HEK293 (cell line): Measurements from ENCODE around the gene MTA3.

Source experiments
- CTCF ChIA-PET: fragments of 350-600 bp; formaldehyde crosslinking; extraction: SDS; loops from one replicate; lab custom pipeline; 2021; ENCODE audit warnings: antibody characterized with exemption; lab: Yijun Ruan, JAX
- POLR2A ChIA-PET: fragments of 300-600 bp; formaldehyde crosslinking; extraction: SDS; loops from one replicate; lab custom pipeline; 2020; ENCODE audit warnings: antibody characterized with exemption, inconsistent platforms; lab: Yijun Ruan, JAX
- H3K27ac ChIP-seq: fragments of 200-500 bp; sonication (Bioruptor generic); 2 replicates; pipeline ENCODE4 v1.5.1; 2014; ENCODE audit warnings: low read depth, low read length, control low read depth, inconsistent platforms; ENCODE audit errors: extremely low read depth
- H3K36me3 ChIP-seq, 2 experiments: fragments of 200-500 bp in 1 of 2; sonication (Bioruptor generic) in 1 of 2; 1 replicate in 1 of 2; 2 replicates in 1 of 2; pipeline ENCODE4 v1.5.1; 2014 to 2017; ENCODE audit warnings: inconsistent platforms in 2 of 2, low read length in 2 of 2; ENCODE audit not compliant: control insufficient read depth in 2 of 2, insufficient read depth in 1 of 2
- H3K4me1 ChIP-seq: fragments of 200-500 bp; sonication (Bioruptor generic); 2 replicates; pipeline ENCODE4 v1.5.1; 2014; ENCODE audit warnings: mild to moderate bottlenecking, low read length, inconsistent platforms; ENCODE audit not compliant: control insufficient read depth, insufficient read depth
- H3K4me3 ChIP-seq: 2 replicates; pipeline ENCODE4 v1.5.1; 2011; ENCODE audit warnings: low read depth, mild to moderate bottlenecking, control low read depth, low read length, moderate library complexity
- H3K9me3 ChIP-seq: fragments of 200-500 bp; sonication (Bioruptor generic); 2 replicates; pipeline ENCODE4 v1.5.1; 2014; ENCODE audit warnings: low read depth, low read length, inconsistent platforms; ENCODE audit not compliant: control insufficient read depth, insufficient read depth
- IKZF3 ChIP-seq: fragments of 450-650 bp; IDR thresholded peaks from 2 replicates; pipeline ENCODE4 v1.5.0; 2018; ENCODE audit warnings: missing biosample characterization, mild to moderate bottlenecking, missing genetic modification characterization, moderate library complexity
- KLF8 ChIP-seq: fragments of 450-650 bp; formaldehyde crosslinking; IDR thresholded peaks from 2 replicates; pipeline ENCODE4 v1.5.1; 2016; ENCODE audit warnings: missing biosample characterization, missing genetic modification characterization
- MYNN ChIP-seq: fragments of 450-650 bp; formaldehyde crosslinking; IDR thresholded peaks from 2 replicates; pipeline ENCODE4 v1.5.1; 2016; ENCODE audit warnings: missing biosample characterization, missing genetic modification characterization, borderline replicate concordance
- PRDM1 ChIP-seq: fragments of 450-650 bp; formaldehyde crosslinking; IDR thresholded peaks from 2 replicates; pipeline ENCODE4; 2016; ENCODE audit warnings: missing biosample characterization, missing genetic modification characterization
- ZBTB17 ChIP-seq: fragments of 450-650 bp; formaldehyde crosslinking; IDR thresholded peaks from 2 replicates; pipeline ENCODE4 v1.5.1; 2016; ENCODE audit warnings: missing biosample characterization, missing genetic modification characterization
- ZBTB21 ChIP-seq: fragments of 450-650 bp; formaldehyde crosslinking; IDR thresholded peaks from 2 replicates; pipeline ENCODE4 v1.5.1; 2017; ENCODE audit warnings: missing biosample characterization, missing genetic modification characterization
- ZNF19 ChIP-seq: fragments of 450-650 bp; formaldehyde crosslinking; IDR thresholded peaks from 2 replicates; pipeline ENCODE4; 2016; ENCODE audit warnings: missing biosample characterization, missing genetic modification characterization, low read depth
- ZNF202 ChIP-seq: fragments of 450-650 bp; formaldehyde crosslinking; IDR thresholded peaks from 2 replicates; pipeline ENCODE4 v1.5.1; 2016; ENCODE audit warnings: missing biosample characterization, missing genetic modification characterization, borderline replicate concordance
- ZNF266 ChIP-seq: fragments of 450-650 bp; formaldehyde crosslinking; IDR thresholded peaks from 2 replicates; pipeline ENCODE4 v1.5.1; 2016; ENCODE audit warnings: missing biosample characterization, missing genetic modification characterization, low read depth
- ZNF335 ChIP-seq: fragments of 450-650 bp; formaldehyde crosslinking; conservative IDR thresholded peaks from 2 replicates; pipeline ENCODE4 v1.5.1; 2016; ENCODE audit warnings: missing biosample characterization, missing genetic modification characterization
- ZNF48 ChIP-seq: fragments of 450-650 bp; formaldehyde crosslinking; IDR thresholded peaks from 2 replicates; pipeline ENCODE4 v1.5.1; 2016; ENCODE audit warnings: missing biosample characterization, missing genetic modification characterization
- ZNF544 ChIP-seq: fragments of 450-650 bp; formaldehyde crosslinking; IDR thresholded peaks from 2 replicates; pipeline ENCODE4 v1.5.0; 2017; ENCODE audit warnings: missing biosample characterization, missing genetic modification characterization
- ZNF558 ChIP-seq: fragments of 450-650 bp; formaldehyde crosslinking; IDR thresholded peaks from 2 replicates; pipeline ENCODE4 v1.5.1; 2016; ENCODE audit warnings: missing biosample characterization, missing genetic modification characterization
- ZNF610 ChIP-seq: fragments of 450-650 bp; formaldehyde crosslinking; IDR thresholded peaks from 2 replicates; pipeline ENCODE4 v1.5.1; 2016; ENCODE audit warnings: missing biosample characterization, missing genetic modification characterization, borderline replicate concordance
- TF ChIP-seq, protein P1 (sequence below): fragments of 450-650 bp; formaldehyde crosslinking; IDR thresholded peaks from 2 replicates; pipeline ENCODE4 v1.5.1; 2016; ENCODE audit warnings: missing biosample characterization, missing genetic modification characterization
- TF ChIP-seq, protein P2 (sequence below): fragments of 450-650 bp; formaldehyde crosslinking; IDR thresholded peaks from 2 replicates; pipeline ENCODE4 v1.5.1; 2016; ENCODE audit warnings: missing biosample characterization, missing genetic modification characterization
- TF ChIP-seq, protein P3 (sequence below): fragments of 450-650 bp; IDR thresholded peaks from 2 replicates; pipeline ENCODE4 v1.5.1; 2018; ENCODE audit warnings: missing biosample characterization, mild to moderate bottlenecking, missing genetic modification characterization
- TF ChIP-seq, protein P4 (sequence below): fragments of 450-650 bp; formaldehyde crosslinking; IDR thresholded peaks from 2 replicates; pipeline ENCODE4 v1.5.1; 2016; ENCODE audit warnings: missing biosample characterization, missing genetic modification characterization
- TF ChIP-seq, protein P5 (sequence below): fragments of 450-650 bp; formaldehyde crosslinking; IDR thresholded peaks from 2 replicates; pipeline ENCODE4 v1.5.1; 2016; ENCODE audit warnings: missing biosample characterization, missing genetic modification characterization, borderline replicate concordance

Gene MTA3

DNA sequence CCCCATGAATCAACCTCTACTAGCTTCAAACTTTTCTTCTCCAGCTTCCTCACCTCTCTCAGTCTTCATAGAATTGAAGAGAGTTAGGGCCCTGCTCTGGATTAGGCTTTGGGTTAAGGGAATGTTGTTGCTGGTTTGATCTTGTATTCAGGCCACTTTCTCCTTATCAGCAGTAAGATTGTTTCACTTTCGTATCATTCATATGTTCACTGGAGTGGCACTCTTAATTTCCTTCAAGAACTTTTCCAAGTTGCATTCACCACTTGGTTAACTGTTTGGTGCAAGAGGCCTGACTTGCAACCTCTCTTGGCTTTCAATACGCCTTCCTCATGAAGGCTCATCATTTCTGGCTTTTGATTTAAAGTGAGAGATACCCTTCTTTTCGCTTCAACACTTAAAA lies 172.7 kb downstream of the MTA3 start:
- no peak overlapping the region for H3K27ac ChIP-seq
- no peaks in the 10 kb centered on the region for H3K9me3 ChIP-seq
- CTCF ChIA-PET: no interaction called here

DNA sequence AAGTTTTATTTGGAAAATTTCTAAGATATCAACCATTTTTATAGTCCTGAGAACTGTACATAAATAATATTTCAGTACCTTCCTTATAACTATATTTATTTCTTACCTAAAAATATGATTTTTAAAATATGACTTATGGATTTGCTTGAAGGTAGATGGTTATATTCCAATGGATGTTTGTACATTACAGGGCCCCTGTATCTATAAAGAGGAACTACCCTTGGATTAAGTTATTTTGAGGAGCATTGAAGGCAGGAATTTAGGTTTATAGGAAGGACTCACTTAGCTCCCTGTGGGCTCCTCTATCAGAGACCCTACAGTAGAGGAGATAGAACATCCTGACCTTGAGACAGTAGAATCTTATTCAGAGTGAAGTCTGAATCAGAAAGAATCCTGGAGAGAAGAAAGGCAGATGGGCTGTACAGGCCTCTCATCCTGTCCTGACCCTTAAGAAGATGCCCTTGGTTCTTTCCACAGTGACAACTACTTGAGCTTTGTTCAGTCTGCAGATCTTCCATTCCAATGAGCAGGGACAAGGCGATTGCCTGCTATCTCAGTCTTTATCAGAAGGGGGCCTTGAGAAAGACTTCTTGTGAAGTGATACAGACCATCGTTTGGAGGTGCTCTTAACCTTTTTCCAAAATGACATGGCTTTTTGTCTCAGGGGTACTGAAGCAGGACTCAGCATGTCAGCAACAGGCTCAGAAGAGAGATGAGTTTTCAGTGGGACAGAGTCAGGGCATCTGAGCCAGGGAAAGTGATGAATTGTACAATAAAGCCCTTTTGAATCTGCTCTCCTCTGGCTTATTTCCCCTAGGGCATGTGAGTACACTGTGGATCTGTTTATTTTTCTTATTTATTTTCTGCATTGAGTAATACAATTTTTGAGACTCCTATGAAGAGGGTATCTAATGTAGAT lies 174.6 kb downstream of the MTA3 start:
- ChIA-PET POLR2A (no interaction called here), CTCF (interaction anchor here (0.5 to 0.6 kb wide), 2 partner anchors 14 to 648 kb away, joined by 3 read pairs; no protein-coding TSS in a partner anchor)
- Histone ChIP-seq H3K36me3 (peaks cover 0 to 10% of the 10 kb centered on the region in 2 experiments; a peak in 2 of 3 replicates), H3K4me1 (no peaks in the 10 kb centered on the region), H3K9me3 (no peaks in the 10 kb centered on the region), H3K4me3 (no peak overlapping the region), H3K27ac (no peak overlapping the region)
- TF ChIP-seq ZNF558 (tag by site-specific recombination) (no peak), PRDM1 (no peak), ZNF335 (tag by site-specific recombination) (no peak), ZBTB17 (tag by site-specific recombination) (no peak)
- TF ChIP-seq, protein P1, sequence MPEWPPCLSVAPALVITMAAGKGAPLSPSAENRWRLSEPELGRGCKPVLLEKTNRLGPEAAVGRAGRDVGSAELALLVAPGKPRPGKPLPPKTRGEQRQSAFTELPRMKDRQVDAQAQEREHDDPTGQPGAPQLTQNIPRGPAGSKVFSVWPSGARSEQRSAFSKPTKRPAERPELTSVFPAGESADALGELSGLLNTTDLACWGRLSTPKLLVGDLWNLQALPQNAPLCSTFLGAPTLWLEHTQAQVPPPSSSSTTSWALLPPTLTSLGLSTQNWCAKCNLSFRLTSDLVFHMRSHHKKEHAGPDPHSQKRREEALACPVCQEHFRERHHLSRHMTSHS (tag by site-specific recombination): no peak
- TF ChIP-seq, protein P2, sequence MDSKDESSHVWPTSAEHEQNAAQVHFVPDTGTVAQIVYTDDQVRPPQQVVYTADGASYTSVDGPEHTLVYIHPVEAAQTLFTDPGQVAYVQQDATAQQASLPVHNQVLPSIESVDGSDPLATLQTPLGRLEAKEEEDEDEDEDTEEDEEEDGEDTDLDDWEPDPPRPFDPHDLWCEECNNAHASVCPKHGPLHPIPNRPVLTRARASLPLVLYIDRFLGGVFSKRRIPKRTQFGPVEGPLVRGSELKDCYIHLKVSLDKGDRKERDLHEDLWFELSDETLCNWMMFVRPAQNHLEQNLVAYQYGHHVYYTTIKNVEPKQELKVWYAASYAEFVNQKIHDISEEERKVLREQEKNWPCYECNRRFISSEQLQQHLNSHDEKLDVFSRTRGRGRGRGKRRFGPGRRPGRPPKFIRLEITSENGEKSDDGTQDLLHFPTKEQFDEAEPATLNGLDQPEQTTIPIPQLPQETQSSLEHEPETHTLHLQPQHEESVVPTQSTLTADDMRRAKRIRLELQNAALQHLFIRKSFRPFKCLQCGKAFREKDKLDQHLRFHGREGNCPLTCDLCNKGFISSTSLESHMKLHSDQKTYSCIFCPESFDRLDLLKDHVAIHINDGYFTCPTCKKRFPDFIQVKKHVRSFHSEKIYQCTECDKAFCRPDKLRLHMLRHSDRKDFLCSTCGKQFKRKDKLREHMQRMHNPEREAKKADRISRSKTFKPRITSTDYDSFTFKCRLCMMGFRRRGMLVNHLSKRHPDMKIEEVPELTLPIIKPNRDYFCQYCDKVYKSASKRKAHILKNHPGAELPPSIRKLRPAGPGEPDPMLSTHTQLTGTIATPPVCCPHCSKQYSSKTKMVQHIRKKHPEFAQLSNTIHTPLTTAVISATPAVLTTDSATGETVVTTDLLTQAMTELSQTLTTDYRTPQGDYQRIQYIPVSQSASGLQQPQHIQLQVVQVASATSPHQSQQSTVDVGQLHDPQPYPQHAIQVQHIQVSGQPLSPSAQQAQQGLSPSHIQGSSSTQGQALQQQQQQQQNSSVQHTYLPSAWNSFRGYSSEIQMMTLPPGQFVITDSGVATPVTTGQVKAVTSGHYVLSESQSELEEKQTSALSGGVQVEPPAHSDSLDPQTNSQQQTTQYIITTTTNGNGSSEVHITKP (tag by site-specific recombination): no peak

More for the DNA sequence above, 172.7 kb downstream of the MTA3 start:
- H3K36me3 ChIP-seq: peaks cover 0 to 17% of the 10 kb centered on the region in 2 experiments; a peak in 2 of 3 replicates
- POLR2A ChIA-PET: no interaction called here
- H3K4me1 ChIP-seq: no peaks in the 10 kb centered on the region
- no peak for TF ChIP-seq ZNF19 (tag by site-specific recombination)
- no peak for TF ChIP-seq ZNF266 (tag by site-specific recombination)
- TF ChIP-seq, protein P3, sequence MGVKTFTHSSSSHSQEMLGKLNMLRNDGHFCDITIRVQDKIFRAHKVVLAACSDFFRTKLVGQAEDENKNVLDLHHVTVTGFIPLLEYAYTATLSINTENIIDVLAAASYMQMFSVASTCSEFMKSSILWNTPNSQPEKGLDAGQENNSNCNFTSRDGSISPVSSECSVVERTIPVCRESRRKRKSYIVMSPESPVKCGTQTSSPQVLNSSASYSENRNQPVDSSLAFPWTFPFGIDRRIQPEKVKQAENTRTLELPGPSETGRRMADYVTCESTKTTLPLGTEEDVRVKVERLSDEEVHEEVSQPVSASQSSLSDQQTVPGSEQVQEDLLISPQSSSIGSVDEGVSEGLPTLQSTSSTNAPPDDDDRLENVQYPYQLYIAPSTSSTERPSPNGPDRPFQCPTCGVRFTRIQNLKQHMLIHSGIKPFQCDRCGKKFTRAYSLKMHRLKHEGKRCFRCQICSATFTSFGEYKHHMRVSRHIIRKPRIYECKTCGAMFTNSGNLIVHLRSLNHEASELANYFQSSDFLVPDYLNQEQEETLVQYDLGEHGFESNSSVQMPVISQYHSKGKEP (tag by site-specific recombination): no peak
- no peak for TF ChIP-seq MYNN (tag by site-specific recombination)
- no peak for TF ChIP-seq ZBTB21 (tag by site-specific recombination)
- no peak for TF ChIP-seq ZNF202 (tag by site-specific recombination)
- TF ChIP-seq, protein P4, sequence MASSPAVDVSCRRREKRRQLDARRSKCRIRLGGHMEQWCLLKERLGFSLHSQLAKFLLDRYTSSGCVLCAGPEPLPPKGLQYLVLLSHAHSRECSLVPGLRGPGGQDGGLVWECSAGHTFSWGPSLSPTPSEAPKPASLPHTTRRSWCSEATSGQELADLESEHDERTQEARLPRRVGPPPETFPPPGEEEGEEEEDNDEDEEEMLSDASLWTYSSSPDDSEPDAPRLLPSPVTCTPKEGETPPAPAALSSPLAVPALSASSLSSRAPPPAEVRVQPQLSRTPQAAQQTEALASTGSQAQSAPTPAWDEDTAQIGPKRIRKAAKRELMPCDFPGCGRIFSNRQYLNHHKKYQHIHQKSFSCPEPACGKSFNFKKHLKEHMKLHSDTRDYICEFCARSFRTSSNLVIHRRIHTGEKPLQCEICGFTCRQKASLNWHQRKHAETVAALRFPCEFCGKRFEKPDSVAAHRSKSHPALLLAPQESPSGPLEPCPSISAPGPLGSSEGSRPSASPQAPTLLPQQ (tag by site-specific recombination): no peak
- TF ChIP-seq, protein P5, sequence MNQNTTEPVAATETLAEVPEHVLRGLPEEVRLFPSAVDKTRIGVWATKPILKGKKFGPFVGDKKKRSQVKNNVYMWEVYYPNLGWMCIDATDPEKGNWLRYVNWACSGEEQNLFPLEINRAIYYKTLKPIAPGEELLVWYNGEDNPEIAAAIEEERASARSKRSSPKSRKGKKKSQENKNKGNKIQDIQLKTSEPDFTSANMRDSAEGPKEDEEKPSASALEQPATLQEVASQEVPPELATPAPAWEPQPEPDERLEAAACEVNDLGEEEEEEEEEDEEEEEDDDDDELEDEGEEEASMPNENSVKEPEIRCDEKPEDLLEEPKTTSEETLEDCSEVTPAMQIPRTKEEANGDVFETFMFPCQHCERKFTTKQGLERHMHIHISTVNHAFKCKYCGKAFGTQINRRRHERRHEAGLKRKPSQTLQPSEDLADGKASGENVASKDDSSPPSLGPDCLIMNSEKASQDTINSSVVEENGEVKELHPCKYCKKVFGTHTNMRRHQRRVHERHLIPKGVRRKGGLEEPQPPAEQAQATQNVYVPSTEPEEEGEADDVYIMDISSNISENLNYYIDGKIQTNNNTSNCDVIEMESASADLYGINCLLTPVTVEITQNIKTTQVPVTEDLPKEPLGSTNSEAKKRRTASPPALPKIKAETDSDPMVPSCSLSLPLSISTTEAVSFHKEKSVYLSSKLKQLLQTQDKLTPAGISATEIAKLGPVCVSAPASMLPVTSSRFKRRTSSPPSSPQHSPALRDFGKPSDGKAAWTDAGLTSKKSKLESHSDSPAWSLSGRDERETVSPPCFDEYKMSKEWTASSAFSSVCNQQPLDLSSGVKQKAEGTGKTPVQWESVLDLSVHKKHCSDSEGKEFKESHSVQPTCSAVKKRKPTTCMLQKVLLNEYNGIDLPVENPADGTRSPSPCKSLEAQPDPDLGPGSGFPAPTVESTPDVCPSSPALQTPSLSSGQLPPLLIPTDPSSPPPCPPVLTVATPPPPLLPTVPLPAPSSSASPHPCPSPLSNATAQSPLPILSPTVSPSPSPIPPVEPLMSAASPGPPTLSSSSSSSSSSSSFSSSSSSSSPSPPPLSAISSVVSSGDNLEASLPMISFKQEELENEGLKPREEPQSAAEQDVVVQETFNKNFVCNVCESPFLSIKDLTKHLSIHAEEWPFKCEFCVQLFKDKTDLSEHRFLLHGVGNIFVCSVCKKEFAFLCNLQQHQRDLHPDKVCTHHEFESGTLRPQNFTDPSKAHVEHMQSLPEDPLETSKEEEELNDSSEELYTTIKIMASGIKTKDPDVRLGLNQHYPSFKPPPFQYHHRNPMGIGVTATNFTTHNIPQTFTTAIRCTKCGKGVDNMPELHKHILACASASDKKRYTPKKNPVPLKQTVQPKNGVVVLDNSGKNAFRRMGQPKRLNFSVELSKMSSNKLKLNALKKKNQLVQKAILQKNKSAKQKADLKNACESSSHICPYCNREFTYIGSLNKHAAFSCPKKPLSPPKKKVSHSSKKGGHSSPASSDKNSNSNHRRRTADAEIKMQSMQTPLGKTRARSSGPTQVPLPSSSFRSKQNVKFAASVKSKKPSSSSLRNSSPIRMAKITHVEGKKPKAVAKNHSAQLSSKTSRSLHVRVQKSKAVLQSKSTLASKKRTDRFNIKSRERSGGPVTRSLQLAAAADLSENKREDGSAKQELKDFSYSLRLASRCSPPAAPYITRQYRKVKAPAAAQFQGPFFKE: no peak
- TF ChIP-seq ZNF610 (tag by site-specific recombination): no peak
- no peak for TF ChIP-seq ZNF544
- TF ChIP-seq ZNF48 (tag by site-specific recombination): no peak
- TF ChIP-seq IKZF3 (tag by site-specific recombination): no peak
- TF ChIP-seq, protein P1 (tag by site-specific recombination): no peak
- no peak for TF ChIP-seq KLF8 (tag by site-specific recombination)
- no peak overlapping the region for H3K4me3 ChIP-seq
